ENCODE measurements around the gene MRPL42. TPM values are rescaled to one million over a fixed set of nuclear protein-coding genes. Genes with fewer than 3 reads are reported as not detected.

The MRPL42 gene
- polyA plus RNA-seq, 1 donor (not counting 4 experiments of a cell fraction or from before 2014, with no cell fraction given): 110 TPM

DNA sequence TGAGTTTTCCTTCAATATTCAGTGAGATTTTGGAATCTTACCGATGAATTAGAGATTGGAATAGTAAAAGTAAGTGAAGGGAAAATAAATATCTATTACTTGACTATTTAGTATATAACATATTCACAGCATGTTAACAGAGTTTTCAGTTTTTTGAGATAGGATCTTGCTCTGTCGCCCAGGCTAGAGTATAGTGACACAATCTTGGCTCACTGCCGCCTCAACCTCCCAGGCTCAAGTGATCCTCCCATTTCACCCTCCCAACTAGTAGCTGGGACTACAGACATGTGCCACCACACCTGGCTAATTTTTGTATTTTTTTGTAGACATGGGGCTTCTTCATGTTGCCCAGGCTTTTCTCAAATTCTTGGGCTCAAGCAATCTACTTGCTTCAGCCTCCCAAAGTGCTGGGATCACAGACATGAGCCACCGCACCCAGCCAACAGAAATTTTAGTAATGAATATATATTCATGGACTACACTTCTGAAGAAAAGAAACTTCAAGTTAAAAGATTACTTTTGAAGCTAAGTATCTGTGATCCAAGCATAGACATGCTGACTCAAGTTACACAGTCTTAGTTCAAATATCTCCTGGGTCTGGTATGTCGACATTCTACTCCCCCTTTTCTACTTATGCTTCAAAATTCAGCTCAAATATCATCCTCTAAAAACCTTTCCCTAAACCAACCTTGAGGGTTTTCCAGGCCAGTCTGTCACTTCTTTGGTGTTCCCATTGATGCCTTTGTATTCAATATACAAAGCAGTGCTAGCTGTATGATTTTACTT is 39.3 kb upstream of the MRPL42 start:
- Histone ChIP-seq H3K4me1 (ENCODE audit: control insufficient read depth, extremely low read depth, insufficient read depth, low read length) (peaks cover 21% of the 10 kb centered on the region), H3K9me3 (ENCODE audit: control insufficient read depth, low read depth, low read length) (no peaks in the 10 kb centered on the region), H3K9me1 (ENCODE audit: control insufficient read depth, extremely low read depth, insufficient read depth, low read length) (no peaks in the 10 kb centered on the region), H3K36me3 (ENCODE audit: control insufficient read depth in 2 of 2, extremely low read depth in 1 of 2, insufficient read depth in 2 of 2, low read length in 2 of 2) (peaks cover 0 to 4% of the 10 kb centered on the region in 2 experiments), H3K27me3 (ENCODE audit: control insufficient read depth, extremely low read depth, insufficient read depth, low read length) (no peaks in the 10 kb centered on the region), H3K4me2 (ENCODE audit: control insufficient read depth, extremely low read depth, insufficient read depth, low read depth, low read length) (no peak overlapping the region), H3K9ac (ENCODE audit: control insufficient read depth, extremely low read depth, insufficient read depth, low read length) (no peak overlapping the region), H4K20me1 (ENCODE audit: control insufficient read depth, extremely low read depth, insufficient read depth, low read length) (peaks cover 33% of the 10 kb centered on the region), H2AFZ (ENCODE audit: control insufficient read depth, low read length) (no peak overlapping the region), H3K79me2 (ENCODE audit: control insufficient read depth, insufficient read depth, low read length) (peaks cover 97% of the 10 kb centered on the region), H3K4me3 (ENCODE audit: control insufficient read depth in 2 of 3, extremely low read depth in 1 of 3, insufficient read depth in 2 of 3, low read depth in 1 of 3, low read length in 3 of 3) (no peak overlapping the region), H3K27ac (ENCODE audit: control insufficient read depth, insufficient read depth, low read length) (no peak overlapping the region)
- DNase-seq (ENCODE audit: low read depth, low spot score) (no peak), FAIRE-seq (peak; percentile 29)
- TF ChIP-seq, protein P1, sequence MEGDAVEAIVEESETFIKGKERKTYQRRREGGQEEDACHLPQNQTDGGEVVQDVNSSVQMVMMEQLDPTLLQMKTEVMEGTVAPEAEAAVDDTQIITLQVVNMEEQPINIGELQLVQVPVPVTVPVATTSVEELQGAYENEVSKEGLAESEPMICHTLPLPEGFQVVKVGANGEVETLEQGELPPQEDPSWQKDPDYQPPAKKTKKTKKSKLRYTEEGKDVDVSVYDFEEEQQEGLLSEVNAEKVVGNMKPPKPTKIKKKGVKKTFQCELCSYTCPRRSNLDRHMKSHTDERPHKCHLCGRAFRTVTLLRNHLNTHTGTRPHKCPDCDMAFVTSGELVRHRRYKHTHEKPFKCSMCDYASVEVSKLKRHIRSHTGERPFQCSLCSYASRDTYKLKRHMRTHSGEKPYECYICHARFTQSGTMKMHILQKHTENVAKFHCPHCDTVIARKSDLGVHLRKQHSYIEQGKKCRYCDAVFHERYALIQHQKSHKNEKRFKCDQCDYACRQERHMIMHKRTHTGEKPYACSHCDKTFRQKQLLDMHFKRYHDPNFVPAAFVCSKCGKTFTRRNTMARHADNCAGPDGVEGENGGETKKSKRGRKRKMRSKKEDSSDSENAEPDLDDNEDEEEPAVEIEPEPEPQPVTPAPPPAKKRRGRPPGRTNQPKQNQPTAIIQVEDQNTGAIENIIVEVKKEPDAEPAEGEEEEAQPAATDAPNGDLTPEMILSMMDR (optimal IDR thresholded peaks at IDR 0.05 in 1 of 3, IDR thresholded peaks at IDR 0.05 in 1 of 3, conservative IDR thresholded peaks at IDR 0.05 in 1 of 3; ENCODE audit: extremely low read depth in 1 of 3, insufficient read depth in 2 of 3, low read length in 3 of 3): no peak
- TF ChIP-seq EZH2 (IDR thresholded peaks at IDR 0.05; ENCODE audit: low read length): no peak
- dilution Hi-C loops (cut with MboI; ENCODE audit: extremely low pct_ligation_motif_present, low sequenced_read_pairs): no loop called here

DNA sequence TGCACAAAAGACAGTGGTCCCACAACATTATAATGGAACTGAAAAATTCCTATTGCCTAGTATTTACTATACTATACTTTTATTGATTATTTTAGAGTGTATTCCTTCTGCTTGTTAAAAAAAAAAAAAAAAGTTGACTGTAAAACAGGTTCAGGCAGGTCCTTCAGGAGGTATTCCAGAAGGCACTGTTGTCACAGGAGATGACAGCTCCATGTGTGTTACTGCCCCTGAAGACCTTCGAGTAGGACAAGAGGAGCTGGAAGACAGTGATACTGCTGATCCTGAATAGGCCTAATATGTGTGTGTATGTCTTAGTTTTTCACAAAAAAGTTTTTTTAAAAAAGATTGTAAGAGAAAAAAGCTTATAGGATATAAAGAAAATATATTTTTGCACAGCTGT is 37.9 kb upstream of the MRPL42 start:
- Histone ChIP-seq H3K79me2 (ENCODE audit: control insufficient read depth, insufficient read depth, low read length) (peaks cover 97% of the 10 kb centered on the region), H3K9ac (ENCODE audit: control insufficient read depth, extremely low read depth, insufficient read depth, low read length) (no peak overlapping the region), H3K36me3 (ENCODE audit: control insufficient read depth in 2 of 2, extremely low read depth in 1 of 2, insufficient read depth in 2 of 2, low read length in 2 of 2) (no peaks in the 10 kb centered on the region), H3K27me3 (ENCODE audit: control insufficient read depth, extremely low read depth, insufficient read depth, low read length) (no peaks in the 10 kb centered on the region), H3K9me3 (ENCODE audit: control insufficient read depth, low read depth, low read length) (no peaks in the 10 kb centered on the region), H3K4me1 (ENCODE audit: control insufficient read depth, extremely low read depth, insufficient read depth, low read length) (peaks cover 21% of the 10 kb centered on the region), H3K27ac (ENCODE audit: control insufficient read depth, insufficient read depth, low read length) (no peak overlapping the region), H4K20me1 (ENCODE audit: control insufficient read depth, extremely low read depth, insufficient read depth, low read length) (peaks cover 35% of the 10 kb centered on the region), H3K9me1 (ENCODE audit: control insufficient read depth, extremely low read depth, insufficient read depth, low read length) (no peaks in the 10 kb centered on the region), H3K4me2 (ENCODE audit: control insufficient read depth, extremely low read depth, insufficient read depth, low read depth, low read length) (no peak overlapping the region), H3K4me3 (ENCODE audit: control insufficient read depth in 2 of 3, extremely low read depth in 1 of 3, insufficient read depth in 2 of 3, low read depth in 1 of 3, low read length in 3 of 3) (no peak overlapping the region), H2AFZ (ENCODE audit: control insufficient read depth, low read length) (no peak overlapping the region)
- dilution Hi-C loops (cut with MboI; ENCODE audit: extremely low pct_ligation_motif_present, low sequenced_read_pairs): no loop called here
- DNase-seq (ENCODE audit: low read depth, low spot score): no peak
- FAIRE-seq: no peak
- TF ChIP-seq EZH2 (IDR thresholded peaks at IDR 0.05; ENCODE audit: low read length): no peak
- TF ChIP-seq, protein P1 (optimal IDR thresholded peaks at IDR 0.05 in 1 of 3, IDR thresholded peaks at IDR 0.05 in 1 of 3, conservative IDR thresholded peaks at IDR 0.05 in 1 of 3; ENCODE audit: extremely low read depth in 1 of 3, insufficient read depth in 2 of 3, low read length in 3 of 3): no peak

Data from keratinocyte (primary cell).